HG03066 (cell line): ENCODE results near the gene VAMP3.
"Not testable (repeated sequence)": the region's sequence is repeated elsewhere in the genome, so short reads cannot be mapped to it uniquely, and the experiment has no call there.

Experiments
- ATAC-seq: cut with Tn5 transposase; IDR thresholded peaks from one replicate; pipeline ENCODE4 v1.9.1; 2021; ENCODE audit warnings: low read depth; ENCODE audit not compliant: unreplicated experiment

Gene VAMP3

GRCh38 chr1:7767176-7767575 lies 3.9 kb upstream of the VAMP3 start:
- no peak for ATAC-seq

- ATAC-seq: no peak
These were observed 2.5 kb upstream of the VAMP3 start for GRCh38 chr1:7768583-7768982.

GRCh38 chr1:7769673-7770412 lies 1.3 kb upstream of the VAMP3 start:
- no peak for ATAC-seq

- peak; percentile 11 for ATAC-seq
These were observed 463 bp upstream of the VAMP3 start for GRCh38 chr1:7770669-7770996.

GRCh38 chr1:7771823-7772299 lies 765 bp downstream of the VAMP3 start:
- peak; percentile 19 for ATAC-seq

GRCh38 chr1:7777591-7777990 lies 6.5 kb downstream of the VAMP3 start:
- ATAC-seq: no peak

GRCh38 chr1:7778133-7778628 lies 7.1 kb downstream of the VAMP3 start:
- ATAC-seq: no peak

GRCh38 chr1:7780976-7781375 lies 9.9 kb downstream of the VAMP3 start:
- ATAC-seq: no peak

GRCh38 chr1:7781501-7781900 lies 10.4 kb downstream of the VAMP3 start:
- no peak for ATAC-seq

- no peak for ATAC-seq
These were observed 10.9 kb downstream of the VAMP3 start for GRCh38 chr1:7781923-7782495.

GRCh38 chr1:7783178-7783711 lies 12.1 kb downstream of the VAMP3 start:
- no peak for ATAC-seq

GRCh38 chr1:7783826-7784491 lies 12.9 kb downstream of the VAMP3 start, which contains the start of gene PER3:
Gene PER3, plus strand, starts transcription at chr1:7784291. Its CDS starts 587 bp downstream, at chr1:7784878.
- peak; percentile 92 for ATAC-seq

GRCh38 chr1:7784492-7785071 lies 13.5 kb downstream of the VAMP3 start:
- ATAC-seq: no peak

- ATAC-seq: no peak
These were observed 14.0 kb downstream of the VAMP3 start for GRCh38 chr1:7785108-7785507.

GRCh38 chr1:7786795-7787194 lies 15.7 kb downstream of the VAMP3 start:
- ATAC-seq: no peak

GRCh38 chr1:7789828-7790227 lies 18.7 kb downstream of the VAMP3 start:
- ATAC-seq: no peak

- not testable (repeated sequence) for ATAC-seq
These were observed 19.9 kb downstream of the VAMP3 start for GRCh38 chr1:7791027-7791426.

GRCh38 chr1:7795406-7795805 lies 24.3 kb downstream of the VAMP3 start:
- no peak for ATAC-seq

GRCh38 chr1:7805460-7805859 lies 34.4 kb downstream of the VAMP3 start:
- ATAC-seq: no peak

- ATAC-seq: no peak
These were observed 37.3 kb downstream of the VAMP3 start for GRCh38 chr1:7808253-7808844.

- ATAC-seq: no peak
These were observed 38.6 kb downstream of the VAMP3 start for GRCh38 chr1:7809742-7810141.
